Activated CD8-positive, alpha-beta memory T cell treated with anti-CD3 and anti-CD28 coated beads, Interleukin-2, amount 50 U/mL, for 48 hours (primary cell): ENCODE results near the gene TMED3.
"Not testable (repeated sequence)": the region's sequence is repeated elsewhere in the genome, so short reads cannot be mapped to it uniquely, and the experiment has no call there.

Source experiments
- DNase-seq: peaks from one replicate; pipeline ENCODE4 v3.0.0-alpha.2; 2020

The TMED3 gene

DNA sequence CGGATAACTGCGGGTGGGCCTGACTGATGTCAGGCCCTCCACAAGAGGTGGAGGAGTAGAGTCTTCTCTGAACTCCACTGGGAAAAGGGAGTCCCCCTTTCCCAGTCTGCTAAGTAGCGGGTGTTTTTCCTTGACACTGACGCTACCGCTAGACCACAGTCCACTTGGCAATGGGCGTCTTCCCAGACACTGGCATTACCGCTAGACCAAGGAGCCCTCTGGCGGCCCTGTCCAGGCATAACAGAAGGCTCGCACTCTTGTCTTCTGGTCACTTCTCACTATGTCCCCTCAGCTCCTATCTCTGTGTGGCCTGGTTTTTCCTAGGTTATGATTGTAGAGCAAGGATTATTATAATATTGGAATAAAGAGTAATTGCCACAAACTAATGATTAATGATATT is 9.1 kb downstream of the TMED3 start:
- DNase-seq = not testable (repeated sequence)

DNA sequence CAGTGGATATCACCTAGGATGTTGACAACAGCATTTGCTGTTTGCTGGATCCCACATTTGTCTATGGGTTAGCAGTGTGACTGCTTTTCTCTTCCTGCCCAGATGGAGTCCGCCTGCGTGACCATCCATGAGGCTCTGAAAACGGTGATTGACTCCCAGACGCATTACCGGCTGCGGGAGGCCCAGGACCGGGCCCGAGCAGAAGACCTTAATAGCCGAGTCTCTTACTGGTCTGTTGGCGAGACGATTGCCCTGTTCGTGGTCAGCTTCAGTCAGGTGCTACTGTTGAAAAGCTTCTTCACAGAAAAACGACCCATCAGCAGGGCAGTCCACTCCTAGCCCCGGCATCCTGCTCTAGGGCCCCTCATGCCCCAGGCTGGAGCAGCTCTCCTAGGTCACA is 11.0 kb downstream of the TMED3 start:
- DNase-seq = no peak

DNA sequence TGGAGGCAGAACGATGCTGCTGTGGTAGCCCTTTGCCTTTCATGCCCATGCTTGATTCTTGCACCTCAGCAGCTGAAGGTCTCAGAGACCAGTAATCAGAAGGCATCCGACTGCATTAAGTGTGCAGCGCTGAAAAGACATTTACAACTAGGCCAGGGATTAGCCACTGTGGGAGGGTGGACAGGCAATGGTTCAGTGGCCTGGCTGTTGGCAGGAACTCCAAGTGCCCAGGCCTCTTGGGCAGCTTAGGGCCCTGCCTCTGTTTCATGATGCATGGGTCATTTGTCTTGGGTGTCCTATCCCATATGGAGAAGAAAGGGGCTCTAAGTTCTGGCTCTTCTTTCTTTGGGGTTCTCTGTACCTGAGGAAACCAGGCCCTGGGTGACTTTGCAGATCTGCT is 11.4 kb downstream of the TMED3 start:
- no peak for DNase-seq

DNA sequence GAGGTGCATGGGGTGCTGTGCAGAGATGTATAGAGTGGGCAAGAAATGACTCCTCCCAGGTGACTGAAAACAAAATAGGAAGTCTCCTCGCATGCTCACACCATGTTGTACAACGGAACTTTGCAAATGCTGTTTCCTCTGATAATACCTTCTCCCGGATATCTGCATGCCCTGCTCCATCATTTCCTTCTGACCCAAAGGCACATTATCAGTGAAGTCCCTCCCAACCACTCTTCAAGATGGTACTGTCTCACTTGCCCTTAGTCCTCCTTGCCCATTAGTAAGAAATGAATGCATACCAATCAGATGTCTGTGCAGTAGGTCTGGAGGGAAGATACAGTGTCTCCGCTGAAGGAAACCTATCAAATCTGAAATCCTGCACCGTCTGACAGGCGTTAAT is 12.0 kb downstream of the TMED3 start:
- DNase-seq = no peak

DNA sequence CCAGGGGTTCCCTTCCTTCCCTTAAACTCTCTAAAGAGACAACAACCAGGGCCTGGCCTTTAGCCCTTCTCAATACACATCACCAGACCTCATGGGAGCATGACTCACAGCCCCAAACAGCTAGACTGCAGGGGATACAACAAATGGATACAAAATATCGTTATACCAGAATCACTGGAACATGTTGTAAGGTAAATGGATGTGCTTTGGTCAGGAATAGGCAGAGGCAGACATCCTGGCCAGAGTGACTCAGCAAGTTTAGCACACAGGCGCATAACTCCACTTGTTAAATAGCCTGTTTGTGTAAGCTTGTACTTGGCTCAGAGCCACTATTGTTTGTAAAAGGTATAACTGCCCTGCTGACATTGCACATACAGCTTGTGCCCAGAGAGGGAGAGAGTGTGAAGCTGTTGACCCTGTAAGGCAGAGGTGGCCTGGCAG is 18.3 kb downstream of the TMED3 start:
- DNase-seq = no peak

DNA sequence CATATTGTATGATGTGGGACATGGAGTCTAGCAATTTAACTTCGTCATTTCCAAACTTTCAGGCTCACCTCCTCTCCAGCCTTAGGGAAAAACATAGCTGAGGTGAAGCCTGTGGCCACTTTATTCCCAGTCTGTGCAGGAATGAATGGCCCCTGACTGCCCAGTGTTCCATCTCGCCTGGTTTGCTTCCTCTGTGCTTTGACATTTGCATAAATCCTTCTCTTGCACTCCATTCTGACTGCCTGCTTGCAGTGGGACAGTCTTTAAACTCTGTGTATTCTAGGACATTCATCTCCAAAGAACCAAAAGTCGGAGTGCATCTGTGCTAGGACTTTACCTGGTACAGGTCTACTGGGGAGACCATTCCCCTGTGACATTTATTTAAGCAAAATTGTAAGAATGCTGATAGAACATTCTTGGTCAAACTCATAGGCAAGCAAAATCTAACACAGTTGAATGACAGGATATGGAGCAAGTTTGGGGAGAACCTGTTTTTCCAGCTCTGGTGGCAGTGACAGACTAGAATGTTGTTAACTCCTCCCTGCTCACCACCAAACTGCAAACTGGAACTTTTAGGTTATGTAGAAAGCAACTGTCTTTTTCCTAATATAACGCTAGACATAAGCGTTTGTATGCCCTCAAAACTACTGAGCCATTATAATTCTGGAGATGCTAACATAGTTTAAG is 22.1 kb downstream of the TMED3 start:
- DNase-seq = no peak

DNA sequence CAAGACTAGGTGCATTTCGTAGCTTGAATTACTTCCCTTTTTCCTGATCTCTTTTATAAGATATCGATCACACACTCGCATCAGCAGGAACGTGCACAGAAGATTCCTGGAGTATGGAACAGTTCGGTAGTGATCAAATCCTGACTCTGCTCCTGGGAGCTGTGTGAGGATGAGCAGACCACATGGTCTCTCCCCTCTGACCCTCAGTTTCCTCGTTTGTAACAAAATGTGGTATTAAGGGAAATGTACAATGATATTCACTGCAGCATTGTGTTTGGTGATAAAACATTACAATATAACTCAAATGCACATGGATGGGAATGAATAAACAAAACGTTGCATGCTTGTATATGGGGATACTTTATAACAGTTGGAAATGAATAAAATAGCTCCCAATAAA is 26.7 kb downstream of the TMED3 start:
- DNase-seq = no peak

DNA sequence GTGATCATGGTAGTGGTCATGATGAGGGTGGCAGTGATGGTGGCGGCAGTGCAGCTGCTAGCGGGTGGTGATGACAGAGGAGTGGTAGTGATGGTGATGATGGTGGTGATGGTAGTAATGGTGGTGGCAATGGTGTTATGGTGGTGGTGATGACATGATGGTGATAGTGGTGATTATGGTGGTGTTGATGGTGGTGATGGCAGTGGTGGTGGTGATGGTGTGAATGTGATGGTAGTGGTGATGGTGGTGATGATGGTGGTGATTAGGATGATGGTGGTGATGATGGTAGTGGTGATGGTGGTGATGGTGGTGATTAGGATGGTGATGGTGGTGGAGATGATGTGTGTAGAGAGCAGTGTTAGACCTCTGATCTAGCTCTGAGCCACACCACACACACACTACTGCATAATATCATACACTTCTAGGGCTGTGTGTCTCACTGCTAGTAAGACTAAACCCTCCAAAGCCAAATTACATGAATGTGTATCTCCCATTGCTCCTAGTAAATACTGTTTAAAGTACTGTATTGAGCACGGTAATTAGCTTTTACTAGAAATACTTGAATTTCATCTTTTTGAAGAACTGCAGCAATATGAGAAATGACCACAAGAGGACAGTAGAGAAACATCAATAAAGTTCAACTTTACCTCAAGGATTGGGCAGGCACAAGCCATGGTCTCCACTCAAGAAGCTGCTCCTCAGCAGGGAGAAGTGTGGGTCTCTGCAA is 28.8 kb downstream of the TMED3 start:
- no peak for DNase-seq

DNA sequence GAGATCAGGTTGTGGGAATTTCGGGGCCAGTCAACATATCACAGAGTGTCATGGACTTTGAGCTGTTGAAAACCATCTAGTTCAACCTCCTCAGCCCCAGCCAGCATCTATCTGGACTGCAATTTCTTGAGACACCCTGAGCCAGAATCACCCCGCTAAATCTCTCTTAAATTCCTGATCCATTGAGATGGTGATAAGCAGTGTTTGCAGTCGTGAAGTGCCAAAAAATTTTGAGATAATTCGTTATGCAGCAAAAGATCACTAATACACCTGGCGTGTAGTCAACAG is 29.3 kb downstream of the TMED3 start:
- DNase-seq = no peak

DNA sequence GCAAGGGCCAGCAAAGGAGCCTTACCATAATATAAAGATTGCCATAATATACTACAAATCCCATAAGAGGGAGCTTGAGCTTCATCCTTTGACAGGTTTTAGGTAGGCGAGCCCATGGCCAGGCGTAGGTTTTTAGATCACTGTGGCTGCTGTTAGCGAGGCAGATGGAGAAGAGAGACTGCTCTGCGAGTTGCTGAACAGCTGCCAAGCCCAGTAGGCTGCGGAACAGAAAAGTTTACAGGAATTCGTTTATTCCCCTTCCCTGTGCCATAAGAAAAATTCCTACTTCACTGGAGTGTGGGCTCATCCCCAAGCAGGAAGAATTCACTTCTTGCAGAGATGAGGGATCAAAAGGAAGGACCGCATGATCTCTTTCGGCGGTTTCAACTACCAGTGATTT is 30.5 kb downstream of the TMED3 start:
- DNase-seq = no peak

DNA sequence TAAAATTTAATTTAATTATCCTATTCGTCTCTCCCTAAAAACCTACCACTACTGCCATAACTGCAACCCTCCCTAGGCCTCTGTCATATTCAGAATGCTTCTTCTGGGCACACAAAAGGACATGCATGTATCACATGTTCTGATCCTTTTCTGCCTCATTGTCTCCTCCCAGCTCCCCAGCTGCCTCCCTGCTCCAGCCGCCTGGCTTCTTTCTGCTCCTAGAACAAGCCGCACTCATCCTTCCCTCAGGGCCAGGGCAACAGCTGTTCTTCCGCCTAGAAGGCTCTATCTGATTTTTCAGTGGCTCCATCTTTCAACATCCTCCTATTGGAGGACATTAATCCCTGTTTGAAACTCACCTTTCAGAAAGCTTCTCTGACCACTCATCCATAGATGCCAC is 38.6 kb downstream of the TMED3 start:
- no peak for DNase-seq

DNA sequence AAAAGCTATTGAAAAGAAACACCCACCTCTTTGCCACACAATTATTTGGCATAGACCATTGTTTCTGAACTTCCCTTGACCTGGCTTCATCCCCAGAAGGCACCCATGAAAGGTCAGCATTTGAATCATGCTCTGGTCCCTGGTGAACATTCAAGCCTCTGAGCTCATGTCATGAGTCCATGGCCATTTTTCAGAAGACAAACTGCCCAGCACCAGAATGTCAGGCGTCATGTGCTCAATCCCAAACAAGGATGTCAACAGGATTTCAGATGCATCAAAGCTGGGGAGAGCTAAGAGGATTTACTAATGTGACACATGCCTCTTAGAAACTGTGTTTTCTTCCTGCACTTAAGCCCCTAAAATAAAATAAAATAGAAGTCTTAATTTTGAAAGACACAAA is 41.3 kb downstream of the TMED3 start:
- DNase-seq = no peak

DNA sequence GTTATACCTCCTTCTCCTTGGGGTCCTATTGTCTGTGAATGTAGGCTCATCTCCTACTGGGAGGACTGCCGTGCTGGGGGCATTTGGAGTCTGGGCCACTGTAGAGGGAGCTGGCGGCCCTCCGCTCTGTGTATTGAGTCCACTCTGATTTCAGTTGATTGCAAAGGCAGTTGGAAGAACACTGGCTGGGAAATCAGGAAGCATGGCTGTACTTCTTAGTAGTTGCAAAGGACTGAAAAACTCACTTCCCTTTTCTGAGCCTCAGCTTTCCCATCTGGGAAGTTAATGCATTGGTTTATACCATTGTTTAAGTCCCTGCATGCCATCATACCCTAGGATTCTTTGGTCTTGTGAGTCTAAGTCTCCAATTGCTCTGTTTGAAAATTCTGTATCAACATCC is 46.7 kb downstream of the TMED3 start:
- DNase-seq = no peak

DNA sequence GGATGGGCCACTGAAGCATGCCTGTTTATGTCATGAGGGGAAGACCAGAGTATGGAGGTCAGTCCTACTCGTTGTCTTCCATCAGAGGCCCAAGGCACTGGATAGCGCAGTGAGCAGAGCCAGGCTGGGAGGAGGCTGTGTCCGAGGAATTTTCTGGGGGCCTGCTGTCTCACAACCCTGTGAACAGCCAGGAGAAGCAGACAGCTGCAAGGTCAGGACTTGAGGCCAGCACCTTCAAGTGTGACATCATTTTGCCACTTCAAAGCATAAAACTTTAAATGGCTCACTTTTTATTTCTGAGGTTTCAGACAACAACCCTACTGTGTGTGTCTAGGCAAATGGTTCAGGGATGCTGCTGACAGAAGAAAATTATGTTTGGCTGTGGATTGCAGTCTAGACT is 47.2 kb downstream of the TMED3 start:
- no peak for DNase-seq

DNA sequence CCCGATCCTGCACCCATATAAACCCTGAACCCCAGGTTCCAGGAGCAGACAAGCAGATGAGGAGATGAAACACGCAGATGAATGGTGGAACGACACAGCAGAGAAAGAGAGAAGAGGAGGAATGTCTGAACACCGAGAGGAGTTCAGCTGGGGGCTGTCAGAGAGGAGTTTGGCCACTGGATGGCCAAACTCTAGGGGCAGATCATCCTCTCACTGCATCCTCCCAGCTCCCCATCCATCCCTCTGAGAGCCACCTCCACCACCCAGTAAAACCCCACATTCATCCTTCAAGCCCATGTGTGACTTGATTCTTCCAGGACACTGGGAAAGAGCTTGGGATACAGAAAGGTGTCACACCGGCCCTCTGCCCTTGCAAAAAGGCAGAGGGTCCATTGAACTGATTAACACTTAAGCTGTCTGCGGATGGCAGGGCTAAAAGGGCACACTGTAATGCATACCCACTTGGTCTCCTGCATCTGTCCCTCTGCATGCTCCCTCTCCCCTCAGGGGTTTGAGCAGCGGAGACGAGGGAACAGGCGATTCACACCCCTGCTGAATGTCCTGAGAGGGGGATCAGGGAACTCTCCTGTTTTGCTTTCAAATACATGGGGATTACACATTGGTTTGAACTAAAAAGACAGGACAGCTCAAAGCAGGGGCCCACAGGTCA is 53.8 kb downstream of the TMED3 start:
- no peak for DNase-seq

DNA sequence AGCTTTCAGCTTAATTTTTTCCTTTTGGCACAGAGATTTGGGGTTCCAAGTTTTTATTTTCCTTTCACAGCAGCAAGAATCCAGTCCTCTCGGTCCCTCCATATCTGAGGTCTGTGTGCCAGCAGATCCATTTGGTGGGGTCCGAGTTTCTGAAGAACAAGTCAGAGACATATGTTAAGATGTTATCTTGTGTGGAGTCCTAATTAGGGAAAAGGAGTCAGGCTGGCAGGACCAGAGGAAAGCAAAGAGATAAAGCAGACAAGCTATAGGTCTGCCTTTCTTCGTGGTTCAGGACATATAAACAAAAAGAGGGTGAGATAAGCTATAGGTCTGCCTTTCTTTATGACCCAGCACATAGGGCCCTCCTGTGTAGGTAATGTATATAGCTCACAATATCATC is 54.9 kb downstream of the TMED3 start:
- no peak for DNase-seq

DNA sequence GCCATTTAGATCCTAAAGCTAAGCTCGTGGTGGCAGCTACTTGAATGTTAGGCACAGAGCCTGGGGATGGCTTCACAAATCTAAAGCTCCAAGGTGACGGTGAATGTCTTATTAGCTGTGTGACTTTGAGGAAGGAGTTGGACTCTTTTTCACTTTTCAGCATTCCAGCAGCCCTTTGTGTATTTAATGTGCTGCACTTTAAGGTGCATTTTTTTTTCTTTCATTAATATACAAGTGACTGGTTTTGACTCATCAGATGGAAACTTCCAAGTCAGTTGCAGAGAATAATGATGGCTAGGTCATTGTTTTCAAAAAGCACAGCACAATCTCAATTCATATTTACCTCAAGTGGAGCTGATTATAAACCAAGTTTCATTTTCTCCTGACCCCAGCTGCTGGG is 55.8 kb downstream of the TMED3 start:
- DNase-seq = no peak

DNA sequence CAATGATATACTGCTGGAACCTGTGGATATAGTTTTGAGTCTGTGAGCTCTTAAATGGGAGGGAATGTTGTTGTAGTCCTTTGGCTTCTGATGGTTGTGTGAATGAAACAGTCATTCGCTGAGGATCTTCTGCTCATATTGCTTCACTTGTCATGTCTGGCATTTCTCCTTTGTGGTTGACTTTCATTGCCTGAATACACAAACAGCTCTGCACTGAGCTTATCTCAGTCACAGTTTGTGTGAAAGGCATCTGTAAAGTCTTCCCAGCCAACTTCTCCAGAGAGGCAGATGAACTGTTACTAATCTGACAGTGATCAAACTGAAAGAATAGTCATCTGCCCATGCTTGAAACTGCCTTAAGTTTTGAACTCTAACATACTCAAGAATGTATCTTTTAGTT is 59.8 kb downstream of the TMED3 start:
- DNase-seq = no peak

DNA sequence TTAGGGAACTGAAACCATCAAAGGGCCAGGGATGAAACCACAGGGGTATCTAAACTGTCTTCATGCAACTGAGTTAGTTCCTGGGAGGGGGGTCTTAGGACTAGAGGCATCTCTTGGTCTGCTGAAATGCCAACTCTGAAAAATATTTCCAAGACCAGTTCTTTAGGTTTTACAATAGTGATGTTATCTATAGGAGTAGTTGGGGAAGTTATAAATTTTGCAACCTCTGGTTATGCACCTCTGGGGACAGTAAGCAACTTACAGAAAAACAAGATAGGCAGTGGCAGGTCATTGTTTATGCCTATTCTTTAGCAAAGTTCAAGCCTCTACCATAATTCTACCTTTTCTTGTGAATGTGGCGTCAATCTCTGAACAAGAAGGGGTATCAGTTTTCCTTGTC is 60.7 kb downstream of the TMED3 start:
- DNase-seq = no peak

DNA sequence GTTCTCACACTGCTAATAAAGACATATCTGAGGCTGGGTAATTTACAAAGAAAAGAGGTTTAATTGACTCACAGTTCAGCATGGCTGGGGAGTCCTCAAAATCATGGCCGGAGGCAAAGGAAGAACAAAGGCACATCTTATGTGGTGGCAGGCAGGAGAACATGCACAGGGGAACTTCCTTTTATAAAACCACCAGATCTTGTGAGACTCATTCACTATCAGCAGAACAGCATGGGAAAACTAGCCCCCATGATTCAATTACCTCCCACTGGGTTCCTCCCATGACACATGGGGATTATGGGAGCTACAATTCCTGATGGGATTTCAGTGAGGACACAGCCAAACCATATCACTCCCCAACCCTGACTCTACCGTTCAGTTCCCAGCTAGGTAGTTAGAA is 61.5 kb downstream of the TMED3 start:
- no peak for DNase-seq
